ENCODE data around the gene PDAP1. TPM values are rescaled to one million over a fixed set of nuclear protein-coding genes. Genes with fewer than 3 reads are reported as not detected.
A peak's percentile ranks its signal among the peaks of the same experiment; 100 is the strongest.

The PDAP1 gene
- total RNA-seq, 3 donors from 2014 or later = 39.4 to 86.4 (median 51.5) TPM

DNA sequence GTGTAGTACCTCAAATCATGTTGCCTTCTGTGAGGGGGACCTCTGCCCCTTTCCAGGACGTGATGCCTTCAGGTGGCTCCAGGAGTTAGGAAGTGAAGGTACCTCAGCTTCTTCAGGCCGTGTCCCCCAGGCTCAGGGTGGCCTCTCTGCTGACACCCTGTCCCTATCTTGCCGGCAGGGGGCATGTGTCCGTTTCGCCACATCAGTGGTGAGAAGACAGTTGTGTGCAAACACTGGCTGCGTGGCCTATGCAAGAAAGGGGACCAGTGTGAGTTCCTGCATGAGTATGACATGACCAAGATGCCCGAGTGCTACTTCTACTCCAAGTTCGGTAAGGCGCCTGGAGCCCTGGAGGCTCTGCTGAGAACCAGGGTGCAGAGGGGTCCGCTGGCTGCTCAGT lies 39.5 kb upstream of the PDAP1 start:
- H3K4me3 ChIP-seq = no peak overlapping the region
- H3K4me1 ChIP-seq = no peaks in the 10 kb centered on the region
- no peaks in the 10 kb centered on the region for H3K9me3 ChIP-seq
- H3K27ac ChIP-seq = no peak overlapping the region
- no peak for DNase-seq (ENCODE audit: low spot score in 2 of 2)
- no peaks in the 10 kb centered on the region for H3K27me3 ChIP-seq
- no peaks in the 10 kb centered on the region for H3K36me3 ChIP-seq
- no peak for TF ChIP-seq POLR2A (IDR thresholded peaks at IDR 0.05)
- TF ChIP-seq POLR2AphosphoS5 (IDR thresholded peaks at IDR 0.05) = no peak
- TF ChIP-seq, protein P1, sequence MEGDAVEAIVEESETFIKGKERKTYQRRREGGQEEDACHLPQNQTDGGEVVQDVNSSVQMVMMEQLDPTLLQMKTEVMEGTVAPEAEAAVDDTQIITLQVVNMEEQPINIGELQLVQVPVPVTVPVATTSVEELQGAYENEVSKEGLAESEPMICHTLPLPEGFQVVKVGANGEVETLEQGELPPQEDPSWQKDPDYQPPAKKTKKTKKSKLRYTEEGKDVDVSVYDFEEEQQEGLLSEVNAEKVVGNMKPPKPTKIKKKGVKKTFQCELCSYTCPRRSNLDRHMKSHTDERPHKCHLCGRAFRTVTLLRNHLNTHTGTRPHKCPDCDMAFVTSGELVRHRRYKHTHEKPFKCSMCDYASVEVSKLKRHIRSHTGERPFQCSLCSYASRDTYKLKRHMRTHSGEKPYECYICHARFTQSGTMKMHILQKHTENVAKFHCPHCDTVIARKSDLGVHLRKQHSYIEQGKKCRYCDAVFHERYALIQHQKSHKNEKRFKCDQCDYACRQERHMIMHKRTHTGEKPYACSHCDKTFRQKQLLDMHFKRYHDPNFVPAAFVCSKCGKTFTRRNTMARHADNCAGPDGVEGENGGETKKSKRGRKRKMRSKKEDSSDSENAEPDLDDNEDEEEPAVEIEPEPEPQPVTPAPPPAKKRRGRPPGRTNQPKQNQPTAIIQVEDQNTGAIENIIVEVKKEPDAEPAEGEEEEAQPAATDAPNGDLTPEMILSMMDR (IDR thresholded peaks at IDR 0.05) = no peak
- intact Hi-C loops (cut with DNase I; ENCODE audit: low total_unique reads) = no loop called here

- no peak overlapping the region for H3K4me3 ChIP-seq
- H3K27ac ChIP-seq = no peak overlapping the region
- intact Hi-C loops (cut with DNase I; ENCODE audit: low total_unique reads) = no loop called here
- no peak for DNase-seq (ENCODE audit: low spot score in 2 of 2)
- H3K9me3 ChIP-seq = no peaks in the 10 kb centered on the region
- TF ChIP-seq POLR2AphosphoS5 (IDR thresholded peaks at IDR 0.05) = no peak
- TF ChIP-seq, protein P1 (IDR thresholded peaks at IDR 0.05) = no peak
- no peak for TF ChIP-seq POLR2A (IDR thresholded peaks at IDR 0.05)
- H3K36me3 ChIP-seq = no peaks in the 10 kb centered on the region
- H3K4me1 ChIP-seq = peaks cover 0 to 4% of the 10 kb centered on the region in 2 donors
- H3K27me3 ChIP-seq = no peaks in the 10 kb centered on the region
Measured at GRCh38 chr7:99446096-99446495, 37.7 kb upstream of the PDAP1 start.

GRCh38 chr7:99440195-99440594 lies 31.8 kb upstream of the PDAP1 start:
- Histone ChIP-seq H3K4me1 (peaks cover 3 to 13% of the 10 kb centered on the region in 2 donors), H3K36me3 (no peaks in the 10 kb centered on the region), H3K27ac (peak overlapping the region; percentile 86 to 88), H3K4me3 (peak overlapping the region; percentile 89 to 99 (median 98)), H3K9me3 (no peaks in the 10 kb centered on the region), H3K27me3 (no peaks in the 10 kb centered on the region)
- intact Hi-C loops (cut with DNase I; ENCODE audit: low total_unique reads) = no loop called here
- DNase-seq (ENCODE audit: low spot score in 2 of 2) = no peak
- TF ChIP-seq, protein P1 (IDR thresholded peaks at IDR 0.05) = no peak
- no peak for TF ChIP-seq POLR2A (IDR thresholded peaks at IDR 0.05)
- TF ChIP-seq POLR2AphosphoS5 (IDR thresholded peaks at IDR 0.05) = no peak

DNA sequence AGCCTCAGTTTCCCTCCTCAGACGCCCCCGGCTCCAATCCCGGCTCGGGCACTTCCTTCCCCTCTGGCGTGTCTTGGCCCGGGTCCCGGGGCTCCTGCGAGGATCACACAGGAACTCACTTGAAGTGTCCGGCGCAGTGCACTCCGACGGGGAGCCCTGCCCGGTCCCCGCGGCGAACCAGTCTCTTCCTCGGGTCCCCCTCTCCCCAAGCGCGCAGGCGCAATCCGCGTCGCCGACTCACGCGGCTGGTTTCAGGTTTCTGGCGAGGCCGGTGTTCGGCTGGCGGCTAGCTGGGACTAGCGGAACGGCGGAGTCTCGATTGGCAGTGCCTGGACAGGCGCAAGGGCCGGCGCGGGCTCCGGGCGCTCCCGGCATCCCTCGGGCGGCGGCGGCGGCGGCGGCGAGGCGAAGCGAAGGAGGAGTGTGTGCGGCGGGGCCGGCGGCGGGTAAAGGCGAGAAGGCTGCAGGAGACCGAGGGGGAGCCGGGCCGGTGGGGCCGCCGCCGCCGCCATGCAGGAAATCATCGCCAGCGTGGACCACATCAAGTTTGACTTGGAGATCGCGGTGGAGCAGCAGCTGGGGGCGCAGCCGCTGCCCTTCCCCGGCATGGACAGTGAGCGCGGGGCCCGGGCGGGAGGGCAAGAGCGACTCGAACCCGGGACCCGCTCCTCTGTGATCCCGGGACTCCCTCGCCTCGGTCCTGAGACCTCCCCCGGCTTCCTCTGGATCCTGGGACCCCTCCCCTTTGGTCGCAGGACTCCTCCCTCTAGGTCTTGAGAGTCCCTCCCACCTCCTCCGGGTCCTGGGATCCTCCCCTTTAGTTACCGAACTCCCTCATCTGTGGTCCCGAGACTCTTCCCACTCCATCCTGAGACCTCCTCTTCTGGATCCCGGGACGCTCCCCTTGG lies 30.4 kb upstream of the PDAP1 start, which contains the start of the genes CPSF4 and PTCD1:
TSS of gene CPSF4 (plus strand) at position 371 of the 908 bp plus-strand sequence. CDS start at position 511, 140 bp downstream.
TSS of gene PTCD1 (minus strand) at position 226 of the 908 bp plus-strand sequence. CDS start 3,556 bp downstream, outside the sequence.
- TF ChIP-seq, protein P1 (IDR thresholded peaks at IDR 0.05) = no peak
- TF ChIP-seq POLR2AphosphoS5 (IDR thresholded peaks at IDR 0.05) (peak; percentile 50 to 62 (median 50)), POLR2A (IDR thresholded peaks at IDR 0.05) (no peak)
- Histone ChIP-seq H3K9me3 (no peaks in the 10 kb centered on the region), H3K4me3 (peak within 1 kb of the TSS; percentile 89 to 99 (median 98)), H3K36me3 (no peaks in the 10 kb centered on the region), H3K27ac (peak within 1 kb of the TSS; percentile 86 to 88), H3K4me1 (peaks cover 3 to 13% of the 10 kb centered on the region in 2 donors), H3K27me3 (no peaks in the 10 kb centered on the region)
- intact Hi-C loops (cut with DNase I; ENCODE audit: low total_unique reads) = no loop called here
- peak; percentile 91 to 93 for DNase-seq (ENCODE audit: low spot score in 2 of 2)

All from breast epithelium (tissue), 4 donors.